Measurements from ENCODE around the gene ZMYND8.

GRCh38 chr20:47181056-47181862 is 175.2 kb downstream of the ZMYND8 start:
- TF ChIP-seq POLR2A (IDR thresholded peaks at IDR 0.05) (no peak), CTCF (IDR thresholded peaks at IDR 0.05) (no peak)
